OCI-LY7 (cell line): Measurements from ENCODE around the gene KYAT1. TPM values are rescaled to one million over a fixed set of nuclear protein-coding genes. Genes with fewer than 3 reads are reported as not detected.
"Not testable (repeated sequence)": the region's sequence is repeated elsewhere in the genome, so short reads cannot be mapped to it uniquely, and the experiment has no call there.

Source experiments
- BruUV-seq: library from RNA; stranded (reverse); fragments of 400-500 nt; replicated peaks from 2 replicates; lab custom pipeline; 2021; lab: Mats Ljungman, UMichigan
- CTCF ChIA-PET: fragments of 300-600 bp; sonication (Branson Sonifier 250); formaldehyde crosslinking; loops from one replicate; lab custom pipeline; 2022; ENCODE audit warnings: antibody characterized with exemption; ENCODE audit not compliant: unreplicated experiment; lab: Charles Lee
- POLR2A ChIA-PET: fragments of 300-600 bp; sonication (Branson Sonifier 250); formaldehyde crosslinking; loops from one replicate; lab custom pipeline; 2022; ENCODE audit warnings: antibody characterized with exemption; lab: Charles Lee
- DNase-seq: peaks from one replicate; pipeline ENCODE4 v3.0.0-alpha.2; 2015; ENCODE audit warnings: low spot score
- H2AFZ ChIP-seq: fragments of 200-600 bp; sonication (generic), shearing (Covaris generic); 2 replicates; pipeline ENCODE4 v1.6.1; 2014; ENCODE audit warnings: mild to moderate bottlenecking, antibody characterized with exemption, low read length, moderate library complexity
- H3K27ac ChIP-seq: fragments of 200-600 bp; sonication (generic); 2 replicates; pipeline ENCODE4 v1.5.1; 2014; ENCODE audit warnings: mixed run types, low read depth, mild to moderate bottlenecking, moderate library complexity, low read length, inconsistent platforms; ENCODE audit not compliant: poor library complexity, severe bottlenecking
- H3K36me3 ChIP-seq: fragments of 200-600 bp; sonication (generic); 2 replicates; pipeline ENCODE4 v1.6.1; 2014; ENCODE audit warnings: mild to moderate bottlenecking, antibody characterized with exemption, low read length, moderate library complexity, mixed read lengths; ENCODE audit not compliant: insufficient read depth
- H3K4me1 ChIP-seq: fragments of 200-600 bp; sonication (generic); 2 replicates; pipeline ENCODE4 v1.5.1; 2014; ENCODE audit warnings: mild to moderate bottlenecking, low read length; ENCODE audit not compliant: insufficient read depth, poor library complexity, severe bottlenecking
- H3K4me2 ChIP-seq: fragments of 200-600 bp; sonication (generic); 2 replicates; pipeline ENCODE4 v1.6.1; 2014; ENCODE audit warnings: mild to moderate bottlenecking, low read length
- H3K4me3 ChIP-seq: fragments of 200-600 bp; sonication (generic); 2 replicates; pipeline ENCODE4 v1.5.1; 2014; ENCODE audit warnings: mild to moderate bottlenecking, low read depth, low read length; ENCODE audit not compliant: poor library complexity, severe bottlenecking
- H3K79me2 ChIP-seq: fragments of 200-600 bp; sonication (generic); 2 replicates; pipeline ENCODE4 v1.6.1; 2016; ENCODE audit warnings: low read depth, mild to moderate bottlenecking, low read length, moderate library complexity, mixed read lengths; ENCODE audit not compliant: insufficient read depth
- H3K9me2 ChIP-seq: fragments of 200-600 bp; sonication (generic); 2 replicates; pipeline ENCODE4 v1.6.1; 2016; ENCODE audit warnings: mild to moderate bottlenecking, low read length, mixed read lengths; ENCODE audit not compliant: insufficient read depth
- H3K9me3 ChIP-seq: fragments of 200-600 bp; sonication (generic); 2 replicates; pipeline ENCODE4 v1.6.1; 2014; ENCODE audit warnings: mild to moderate bottlenecking, mixed run types, low read length, mixed read lengths
- H4K20me1 ChIP-seq: fragments of 200-600 bp; sonication (generic); 2 replicates; pipeline ENCODE4 v1.6.1; 2014; ENCODE audit warnings: mild to moderate bottlenecking, antibody characterized with exemption, low read length, moderate library complexity, mixed read lengths; ENCODE audit not compliant: insufficient read depth
- CTCF ChIP-seq: fragments of 200-600 bp; sonication (generic); conservative IDR thresholded peaks from 2 replicates; pipeline ENCODE4 v1.5.1; 2014; ENCODE audit warnings: mild to moderate bottlenecking, antibody characterized with exemption, low read length, moderate library complexity, mixed read lengths
- EZH2phosphoT487 ChIP-seq: fragments of 200-600 bp; sonication (generic); IDR thresholded peaks from 2 replicates; pipeline ENCODE4 v1.6.1; 2018; ENCODE audit warnings: low read depth, borderline replicate concordance, mild to moderate bottlenecking, mixed run types, antibody characterized with exemption, low read length, moderate library complexity, mixed read lengths
- intact Hi-C: fragments of 100-400 bp; cut with micrococcal nuclease; formaldehyde crosslinking; loops from one replicate; pipeline ENCODE4 v1.10.0; 2022; ENCODE audit not compliant: unreplicated experiment
- total RNA-seq, 2 experiments: library from RNA; depleted of rRNA in 1 of 2; stranded (reverse); fragments of >200 nt in 1 of 2; shearing (Covaris generic) in 1 of 2; gene quantifications; 2 replicates each; pipeline ENCODE4 v1.2.3, GENCODE V29; 2014 to 2022

KYAT1 gene
- total RNA-seq, 2 experiments from 2014 or later, result 28.3 to 44.7 TPM

- Histone ChIP-seq H3K79me2 (no peaks in the 10 kb centered on the region), H3K4me3 (no peak overlapping the region), H3K9me2 (no peaks in the 10 kb centered on the region), H2AFZ (no peak overlapping the region), H3K9me3 (0 out of 2 replicates have a peak, but pooled peaks cover 5% of the 10 kb centered on the region), H3K4me2 (no peak overlapping the region), H3K4me1 (no peaks in the 10 kb centered on the region), H3K27ac (no peak overlapping the region), H3K36me3 (peaks cover 43% of the 10 kb centered on the region), H4K20me1 (no peaks in the 10 kb centered on the region)
- DNase-seq, result no peak
- no peak for TF ChIP-seq CTCF
- no peak for TF ChIP-seq EZH2phosphoT487
- intact Hi-C loops, result no loop called here
- ChIA-PET CTCF (interaction anchor here (0.6 kb wide), 1 partner anchor 28 kb away, joined by 3 read pairs; the partner anchor contains the start of gene ENDOG), POLR2A (interaction anchor here (0.7 kb wide), 2 partner anchors 44 to 226 kb away, joined by 3 to 5 read pairs; no protein-coding TSS in a partner anchor)
- BruUV-seq, result no TSS peak
These were observed 35.1 kb downstream of the KYAT1 start for GRCh38 chr9:128846680-128847030.

GRCh38 chr9:128845186-128845931 lies 36.4 kb downstream of the KYAT1 start:
- Histone ChIP-seq H3K4me1 (no peaks in the 10 kb centered on the region), H4K20me1 (no peaks in the 10 kb centered on the region), H3K9me2 (no peaks in the 10 kb centered on the region), H3K4me3 (no peak overlapping the region), H3K27ac (no peak overlapping the region), H2AFZ (no peak overlapping the region), H3K79me2 (no peaks in the 10 kb centered on the region), H3K36me3 (peaks cover 39% of the 10 kb centered on the region), H3K9me3 (0 out of 2 replicates have a peak, but pooled peaks cover 5% of the 10 kb centered on the region), H3K4me2 (no peak overlapping the region)
- DNase-seq, result no peak
- no peak for TF ChIP-seq EZH2phosphoT487
- TF ChIP-seq CTCF, result 0 out of 2 replicates have a peak, but pooled peaks have one; percentile 20
- intact Hi-C loops, result no loop called here
- ChIA-PET CTCF (no interaction called here), POLR2A (no interaction called here)
- no TSS peak for BruUV-seq

GRCh38 chr9:128843171-128843570 lies 38.6 kb downstream of the KYAT1 start:
- POLR2A ChIA-PET, result interaction anchor here (0.6 kb wide), 1 partner anchor 71 kb away, joined by 3 read pairs; no protein-coding TSS in a partner anchor
- peaks cover 44% of the 10 kb centered on the region for H3K36me3 ChIP-seq
- H3K4me2 ChIP-seq, BruUV-seq, DNase-seq, H3K9me2 ChIP-seq, H3K4me3 ChIP-seq, CTCF ChIA-PET, H3K4me1 ChIP-seq, H3K79me2 ChIP-seq, H3K9me3 ChIP-seq, H3K27ac ChIP-seq, H2AFZ ChIP-seq, intact Hi-C loops, H4K20me1 ChIP-seq: not testable (repeated sequence)
